SK-N-SH treated with all-trans-retinoic acid at 6 μM for 48 hours (cell line): Measurements from ENCODE around the gene PID1.

ENCODE experiments used
- ATAC-seq: fragments of 200-7000 bp; cut with Tn5 transposase; 3 replicates; pipeline ENCODE4 v1.9.1; 2020; ENCODE audit warnings: mild to moderate bottlenecking, moderate library complexity
- ARNTL ChIP-seq: fragments of 450-650 bp; formaldehyde crosslinking; IDR thresholded peaks from 2 replicates; pipeline ENCODE4 v1.5.0; 2020; ENCODE audit warnings: low read depth, mild to moderate bottlenecking, moderate library complexity, borderline replicate concordance
- BACH2 ChIP-seq: fragments of 250-450 bp; sonication (Bioruptor Pico); IDR thresholded peaks from 2 replicates; pipeline ENCODE4 v1.9.0; 2021; ENCODE audit warnings: mild to moderate bottlenecking, borderline replicate concordance
- CREB5 ChIP-seq: fragments of 250-450 bp; sonication (Bioruptor Pico); IDR thresholded peaks from 2 replicates; pipeline ENCODE4 v1.5.1; 2020; ENCODE audit warnings: low read depth, mild to moderate bottlenecking, moderate library complexity
- CSDC2 ChIP-seq: fragments of 250-450 bp; sonication (Bioruptor Pico); IDR thresholded peaks from 2 replicates; pipeline ENCODE4 v1.5.0; 2020; ENCODE audit warnings: mild to moderate bottlenecking, moderate library complexity
- CSRNP3 ChIP-seq: fragments of 250-450 bp; sonication (Bioruptor Pico); IDR thresholded peaks from 2 replicates; pipeline ENCODE4 v1.5.1; 2021; ENCODE audit warnings: mild to moderate bottlenecking, moderate library complexity
- ESRRG ChIP-seq: fragments of 250-450 bp; sonication (Bioruptor Pico); IDR thresholded peaks from 2 replicates; pipeline ENCODE4 v1.6.1; 2021; ENCODE audit warnings: mild to moderate bottlenecking
- GLIS3 ChIP-seq: fragments of 250-450 bp; sonication (Bioruptor Pico); IDR thresholded peaks from 2 replicates; pipeline ENCODE4 v1.5.0; 2020; ENCODE audit warnings: mild to moderate bottlenecking, moderate library complexity
- OSR1 ChIP-seq: fragments of 250-450 bp; sonication (Bioruptor Pico); IDR thresholded peaks from 2 replicates; pipeline ENCODE4 v1.8.0; 2022; ENCODE audit warnings: moderate library complexity, mild to moderate bottlenecking, inconsistent platforms
- PPARA ChIP-seq: fragments of 250-450 bp; sonication (Bioruptor Pico); IDR thresholded peaks from 2 replicates; pipeline ENCODE4 v1.5.0; 2020; ENCODE audit warnings: mild to moderate bottlenecking, borderline replicate concordance
- RARB ChIP-seq: fragments of 250-450 bp; sonication (Bioruptor Pico); IDR thresholded peaks from 2 replicates; pipeline ENCODE4 v1.8.0; 2021; ENCODE audit warnings: mild to moderate bottlenecking, moderate library complexity
- SNAI2 ChIP-seq: fragments of 250-450 bp; sonication (Bioruptor Pico); IDR thresholded peaks from 2 replicates; pipeline ENCODE4 v1.5.0; 2020; ENCODE audit warnings: mild to moderate bottlenecking, moderate library complexity
- TCF4 ChIP-seq: fragments of 250-450 bp; sonication (Bioruptor Pico); IDR thresholded peaks from 2 replicates; pipeline ENCODE4 v1.8.0; 2021; ENCODE audit warnings: mild to moderate bottlenecking, moderate library complexity, borderline replicate concordance
- TOX ChIP-seq: fragments of 250-450 bp; sonication (Bioruptor Pico); IDR thresholded peaks from 2 replicates; pipeline ENCODE4 v1.8.0; 2021; ENCODE audit warnings: mild to moderate bottlenecking, moderate library complexity, borderline replicate concordance
- ZC3H10 ChIP-seq: fragments of 250-450 bp; sonication (Bioruptor Pico); IDR thresholded peaks from 2 replicates; pipeline ENCODE4 v1.5.1; 2021; ENCODE audit warnings: mild to moderate bottlenecking, moderate library complexity
- ZFP3 ChIP-seq: fragments of 250-450 bp; sonication (Bioruptor Pico); IDR thresholded peaks from 2 replicates; pipeline ENCODE4 v1.5.0; 2020; ENCODE audit warnings: mild to moderate bottlenecking, moderate library complexity
- ZNF565 ChIP-seq: fragments of 450-650 bp; formaldehyde crosslinking; conservative IDR thresholded peaks from 2 replicates; pipeline ENCODE4 v1.5.0; 2020; ENCODE audit warnings: low read depth, mild to moderate bottlenecking, moderate library complexity
- ZNF8 ChIP-seq: fragments of 450-650 bp; formaldehyde crosslinking; IDR thresholded peaks from 2 replicates; pipeline ENCODE4 v1.5.0; 2020; ENCODE audit warnings: mild to moderate bottlenecking, moderate library complexity
- TF ChIP-seq, protein P1 (sequence below): fragments of 250-450 bp; sonication (Bioruptor Pico); IDR thresholded peaks from 2 replicates; pipeline ENCODE4 v1.8.0; 2020; ENCODE audit warnings: mild to moderate bottlenecking, moderate library complexity, borderline replicate concordance

PID1 gene

GRCh38 chr2:229164545-229165249 lies 106.4 kb downstream of the PID1 start (continued):
- TF ChIP-seq CSRNP3 (CRISPR knock-in tag) = no peak

- ATAC-seq = no peak
- no peak for TF ChIP-seq PPARA (CRISPR knock-in tag)
- TF ChIP-seq, protein P1, sequence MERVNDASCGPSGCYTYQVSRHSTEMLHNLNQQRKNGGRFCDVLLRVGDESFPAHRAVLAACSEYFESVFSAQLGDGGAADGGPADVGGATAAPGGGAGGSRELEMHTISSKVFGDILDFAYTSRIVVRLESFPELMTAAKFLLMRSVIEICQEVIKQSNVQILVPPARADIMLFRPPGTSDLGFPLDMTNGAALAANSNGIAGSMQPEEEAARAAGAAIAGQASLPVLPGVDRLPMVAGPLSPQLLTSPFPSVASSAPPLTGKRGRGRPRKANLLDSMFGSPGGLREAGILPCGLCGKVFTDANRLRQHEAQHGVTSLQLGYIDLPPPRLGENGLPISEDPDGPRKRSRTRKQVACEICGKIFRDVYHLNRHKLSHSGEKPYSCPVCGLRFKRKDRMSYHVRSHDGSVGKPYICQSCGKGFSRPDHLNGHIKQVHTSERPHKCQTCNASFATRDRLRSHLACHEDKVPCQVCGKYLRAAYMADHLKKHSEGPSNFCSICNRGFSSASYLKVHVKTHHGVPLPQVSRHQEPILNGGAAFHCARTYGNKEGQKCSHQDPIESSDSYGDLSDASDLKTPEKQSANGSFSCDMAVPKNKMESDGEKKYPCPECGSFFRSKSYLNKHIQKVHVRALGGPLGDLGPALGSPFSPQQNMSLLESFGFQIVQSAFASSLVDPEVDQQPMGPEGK (CRISPR knock-in tag) = no peak
- TF ChIP-seq CSDC2 (CRISPR knock-in tag) = no peak
- no peak for TF ChIP-seq BACH2 (CRISPR knock-in tag)
- no peak for TF ChIP-seq CSRNP3 (CRISPR knock-in tag)
- TF ChIP-seq OSR1 (CRISPR knock-in tag) = no peak
- TF ChIP-seq SNAI2 (CRISPR knock-in tag) = no peak
- TF ChIP-seq GLIS3 (CRISPR knock-in tag) = no peak
- TF ChIP-seq, all 23 proteins: peak for 0
Observed at GRCh38 chr2:229163893-229164292, 107.2 kb downstream of the PID1 start.

- no peak for TF ChIP-seq BACH2 (CRISPR knock-in tag)
- TF ChIP-seq ZFP3 (CRISPR knock-in tag) = no peak
- TF ChIP-seq GLIS3 (CRISPR knock-in tag) = no peak
- no peak for TF ChIP-seq RARB (CRISPR knock-in tag)
- no peak for TF ChIP-seq SNAI2 (CRISPR knock-in tag)
- TF ChIP-seq CREB5 (CRISPR knock-in tag) = no peak
- no peak for TF ChIP-seq ARNTL (CRISPR knock-in tag)
- no peak for TF ChIP-seq TOX (CRISPR knock-in tag)
- no peak for TF ChIP-seq CSRNP3 (CRISPR knock-in tag)
- no peak for ATAC-seq
Observed at GRCh38 chr2:229162015-229162414, 109.1 kb downstream of the PID1 start.

GRCh38 chr2:229160984-229161383 lies 110.1 kb downstream of the PID1 start:
- no peak for TF ChIP-seq CREB5 (CRISPR knock-in tag)
- TF ChIP-seq ZNF8 (CRISPR knock-in tag) = no peak
- TF ChIP-seq SNAI2 (CRISPR knock-in tag) = no peak
- TF ChIP-seq RARB (CRISPR knock-in tag) = no peak
- TF ChIP-seq TCF4 = no peak
- TF ChIP-seq CSRNP3 (CRISPR knock-in tag) = no peak
- TF ChIP-seq ZC3H10 (CRISPR knock-in tag) = no peak
- no peak for TF ChIP-seq CSDC2 (CRISPR knock-in tag)
- TF ChIP-seq, protein P1 (CRISPR knock-in tag) = no peak
- TF ChIP-seq ESRRG = no peak
- no peak for TF ChIP-seq ZFP3 (CRISPR knock-in tag)
- no peak for TF ChIP-seq BACH2 (CRISPR knock-in tag)
- no peak for TF ChIP-seq ZNF565
- no peak for TF ChIP-seq OSR1 (CRISPR knock-in tag)
- ATAC-seq = no peak
